H9 (cell line): ENCODE data around the gene ATG101. TPM values are rescaled to one million over a fixed set of nuclear protein-coding genes. Genes with fewer than 3 reads are reported as not detected.

Experiments used
- DNase-seq: peaks from one replicate; pipeline ENCODE4 v3.0.0-alpha.2; 2017
- H2AFZ ChIP-seq: one replicate; pipeline ENCODE4 v1.6.1; 2013; ENCODE audit warnings: mild to moderate bottlenecking, low read length, control low read depth, moderate library complexity
- H2AK5ac ChIP-seq: 2 replicates; pipeline ENCODE4 v1.6.1; 2013; ENCODE audit warnings: low read length, control low read depth, mixed read lengths; ENCODE audit not compliant: insufficient read length
- H2BK120ac ChIP-seq: one replicate; pipeline ENCODE4 v1.6.1; 2013; ENCODE audit warnings: low read depth, mild to moderate bottlenecking, low read length, control low read depth, inconsistent platforms; ENCODE audit not compliant: poor library complexity, severe bottlenecking
- H2BK12ac ChIP-seq: 2 replicates; pipeline ENCODE4 v1.6.1; 2013; ENCODE audit warnings: low read length, control low read depth, mixed read lengths, low read depth; ENCODE audit not compliant: insufficient read length
- H2BK15ac ChIP-seq: 2 replicates; pipeline ENCODE4 v1.6.1; 2013; ENCODE audit warnings: low read depth, low read length, control low read depth
- H2BK20ac ChIP-seq: one replicate; pipeline ENCODE4 v1.6.1; 2013; ENCODE audit warnings: low read depth, mild to moderate bottlenecking, low read length, control low read depth, inconsistent platforms; ENCODE audit not compliant: poor library complexity, severe bottlenecking
- H2BK5ac ChIP-seq: 2 replicates; pipeline ENCODE4 v1.6.1; 2013; ENCODE audit warnings: low read length, control low read depth, mixed read lengths; ENCODE audit not compliant: insufficient read length
- H3K14ac ChIP-seq: 2 replicates; pipeline ENCODE4 v1.6.1; 2013; ENCODE audit warnings: low read length, control low read depth; ENCODE audit not compliant: insufficient read depth
- H3K18ac ChIP-seq: 2 replicates; pipeline ENCODE4 v1.6.1; 2013; ENCODE audit warnings: low read depth, mild to moderate bottlenecking, mixed read lengths, low read length, control low read depth; ENCODE audit not compliant: insufficient read length
- H3K23ac ChIP-seq: 2 replicates; pipeline ENCODE4 v1.6.1; 2013; ENCODE audit warnings: low read length, control low read depth, mixed read lengths, low read depth; ENCODE audit not compliant: insufficient read length
- H3K23me2 ChIP-seq: 2 replicates; pipeline ENCODE4 v1.6.1; 2013; ENCODE audit warnings: low read depth, mild to moderate bottlenecking, mixed read lengths, low read length, control low read depth; ENCODE audit not compliant: insufficient read length, poor library complexity, severe bottlenecking
- H3K27ac ChIP-seq: 2 replicates; pipeline ENCODE4 v1.5.1; 2013; ENCODE audit warnings: low read length, control low read depth, mixed read lengths, low read depth; ENCODE audit not compliant: insufficient read length
- H3K27me3 ChIP-seq: 2 replicates; pipeline ENCODE4 v1.6.1; 2013; ENCODE audit warnings: low read length, control low read depth, inconsistent platforms; ENCODE audit not compliant: insufficient read depth
- H3K4ac ChIP-seq: 2 replicates; pipeline ENCODE4 v1.6.1; 2013; ENCODE audit warnings: low read depth, mild to moderate bottlenecking, control low read depth, inconsistent platforms, low read length, moderate library complexity
- H3K4me1 ChIP-seq: 2 replicates; pipeline ENCODE4 v1.6.1; 2013; ENCODE audit warnings: low read length, control low read depth, inconsistent platforms; ENCODE audit not compliant: insufficient read depth
- H3K4me2 ChIP-seq: 2 replicates; pipeline ENCODE4 v1.6.1; 2013; ENCODE audit warnings: low read length, control low read depth, mixed read lengths; ENCODE audit not compliant: insufficient read length, insufficient read depth
- H3K56ac ChIP-seq: 2 replicates; pipeline ENCODE4 v1.6.1; 2013; ENCODE audit warnings: low read depth, mild to moderate bottlenecking, mixed read lengths, low read length, control low read depth; ENCODE audit not compliant: insufficient read length
- H3K79me1 ChIP-seq: 2 replicates; pipeline ENCODE4 v1.6.1; 2013; ENCODE audit warnings: low read depth, mild to moderate bottlenecking, moderate library complexity, low read length, control low read depth, inconsistent platforms; ENCODE audit not compliant: insufficient read depth, poor library complexity, severe bottlenecking
- H3K79me2 ChIP-seq: 2 replicates; pipeline ENCODE4 v1.6.1; 2013; ENCODE audit warnings: low read length, control low read depth, inconsistent platforms; ENCODE audit not compliant: insufficient read depth
- H3K9ac ChIP-seq: 2 replicates; pipeline ENCODE4 v1.6.1; 2013; ENCODE audit warnings: low read length, control low read depth, mixed read lengths; ENCODE audit not compliant: insufficient read length; ENCODE audit errors: extremely low read depth
- H3K9me3 ChIP-seq: one replicate; pipeline ENCODE4 v1.6.1; 2013; ENCODE audit warnings: low read depth, low read length, inconsistent platforms; ENCODE audit not compliant: control insufficient read depth
- H3T11ph ChIP-seq: one replicate; pipeline ENCODE4 v1.6.1; 2013; ENCODE audit warnings: mild to moderate bottlenecking, low read length, control low read depth, inconsistent platforms
- H4K20me1 ChIP-seq: one replicate; pipeline ENCODE4 v1.6.1; 2013; ENCODE audit not compliant: control insufficient read depth, insufficient read length, insufficient read depth
- H4K5ac ChIP-seq: 2 replicates; pipeline ENCODE4 v1.6.1; 2013; ENCODE audit warnings: low read depth, mild to moderate bottlenecking, mixed read lengths, low read length, control low read depth; ENCODE audit not compliant: insufficient read length
- H4K8ac ChIP-seq: replicated peaks from 2 replicates; pipeline ENCODE4 v1.6.1; 2013; ENCODE audit warnings: low read length, control low read depth, mixed read lengths, low read depth; ENCODE audit not compliant: insufficient read length
- H4K91ac ChIP-seq: 2 replicates; pipeline ENCODE4 v1.6.1; 2013; ENCODE audit warnings: low read depth, mild to moderate bottlenecking, moderate library complexity, mixed read lengths, low read length, control low read depth; ENCODE audit not compliant: insufficient read length
- H3K27ac Mint-ChIP-seq, 3 experiments: 2 replicates in 2 of 3; 3 replicates in 1 of 3; pipeline ENCODE4 v1.8.0; 2020 to 2021; ENCODE audit warnings: mixed read lengths in 3 of 3, mild to moderate bottlenecking in 1 of 3, moderate library complexity in 1 of 3
- H3K27me3 Mint-ChIP-seq: 2 replicates; pipeline ENCODE4 v1.8.0; 2021; ENCODE audit warnings: low read depth, mild to moderate bottlenecking, moderate library complexity, mixed read lengths
- H3K36me3 Mint-ChIP-seq, 3 experiments: 2 replicates in 2 of 3; 3 replicates in 1 of 3; pipeline ENCODE4 v1.8.0; 2020 to 2021; ENCODE audit warnings: low read depth in 3 of 3, mixed read lengths in 3 of 3; ENCODE audit not compliant: insufficient read depth in 1 of 3
- H3K4me1 Mint-ChIP-seq, 2 experiments: 2 replicates each; pipeline ENCODE4 v1.8.0; 2020; ENCODE audit warnings: mixed read lengths in 2 of 2
- H3K4me3 Mint-ChIP-seq, 2 experiments: 2 replicates in 1 of 2; 3 replicates in 1 of 2; pipeline ENCODE4 v1.8.0; 2020 to 2021; ENCODE audit warnings: mild to moderate bottlenecking in 2 of 2, mixed read lengths in 2 of 2, moderate library complexity in 1 of 2
- H3K9me3 Mint-ChIP-seq, 2 experiments: 2 replicates in 1 of 2; 3 replicates in 1 of 2; pipeline ENCODE4 v1.8.0; 2020; ENCODE audit warnings: mild to moderate bottlenecking in 2 of 2, mixed read lengths in 2 of 2, moderate library complexity in 1 of 2
- WGBS: extraction: QIAGEN DNeasy Blood & Tissue Kit; methylation state at CpG from one replicate; pipeline ENCODE4 v1.1.7; 2013; ENCODE audit warnings: missing lambda C conversion rate, low lambda C conversion rate, mixed read lengths; ENCODE audit not compliant: insufficient read length; ENCODE audit errors: extremely low coverage; 5-methylcytosine and 5-hydroxymethylcytosine counted together
- total RNA-seq: library from RNA; stranded (reverse); gene quantifications from 2 replicates; pipeline ENCODE4 v1.2.1, GENCODE V29; 2021
- TF ChIP-seq, protein P1 (sequence below): fragments of 200-600 bp; sonication (generic); conservative IDR thresholded peaks from 3 replicates; pipeline ENCODE4 v1.8.0; 2021; ENCODE audit warnings: antibody characterized with exemption, mild to moderate bottlenecking

Gene ATG101
- total RNA-seq, 1 experiment from 2014 or later, result 58.3 TPM

DNA sequence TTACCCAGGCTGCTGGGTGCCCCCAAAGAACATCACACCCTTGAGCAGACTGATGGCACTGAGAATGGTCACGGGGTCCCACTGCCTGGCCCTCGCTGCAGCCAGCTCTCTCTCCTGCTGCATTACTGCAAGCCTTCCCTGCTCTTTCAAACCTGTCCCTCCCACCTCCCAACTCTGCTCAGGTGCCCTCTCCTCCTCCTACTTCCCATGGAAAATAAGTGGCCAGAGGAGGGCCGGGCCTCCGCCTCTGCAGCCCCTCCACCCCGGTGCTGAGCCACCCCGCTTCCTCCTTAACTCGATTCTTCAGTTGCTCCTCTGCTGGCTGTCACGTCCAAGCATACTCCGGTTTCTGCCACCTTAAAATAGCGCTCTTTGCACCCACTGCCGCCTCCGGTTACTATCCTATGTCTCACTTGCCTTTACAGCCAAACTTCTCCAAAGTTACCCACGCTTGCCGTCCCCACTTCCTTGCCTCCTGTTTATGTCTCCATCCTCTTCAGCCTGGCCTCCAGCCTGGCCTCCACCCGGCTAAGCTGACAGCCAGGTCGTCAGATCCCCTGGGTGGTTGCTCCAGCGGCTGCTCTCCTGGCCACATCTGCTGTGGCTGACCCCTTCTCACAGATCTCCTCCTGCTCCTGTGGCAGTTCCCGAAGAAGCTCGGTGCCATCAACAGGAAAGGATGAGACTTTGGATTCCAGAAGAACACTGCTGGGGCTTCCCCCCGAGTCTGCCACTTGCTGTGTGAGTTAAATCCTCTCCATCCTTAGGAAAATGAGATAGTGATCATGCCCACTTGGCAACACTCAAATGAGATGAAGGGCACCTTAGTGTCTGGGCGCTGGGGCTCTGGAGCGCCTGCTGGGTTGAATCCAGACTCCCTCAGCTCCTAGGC is 17.4 kb downstream of the ATG101 start:
- TF ChIP-seq, protein P1, sequence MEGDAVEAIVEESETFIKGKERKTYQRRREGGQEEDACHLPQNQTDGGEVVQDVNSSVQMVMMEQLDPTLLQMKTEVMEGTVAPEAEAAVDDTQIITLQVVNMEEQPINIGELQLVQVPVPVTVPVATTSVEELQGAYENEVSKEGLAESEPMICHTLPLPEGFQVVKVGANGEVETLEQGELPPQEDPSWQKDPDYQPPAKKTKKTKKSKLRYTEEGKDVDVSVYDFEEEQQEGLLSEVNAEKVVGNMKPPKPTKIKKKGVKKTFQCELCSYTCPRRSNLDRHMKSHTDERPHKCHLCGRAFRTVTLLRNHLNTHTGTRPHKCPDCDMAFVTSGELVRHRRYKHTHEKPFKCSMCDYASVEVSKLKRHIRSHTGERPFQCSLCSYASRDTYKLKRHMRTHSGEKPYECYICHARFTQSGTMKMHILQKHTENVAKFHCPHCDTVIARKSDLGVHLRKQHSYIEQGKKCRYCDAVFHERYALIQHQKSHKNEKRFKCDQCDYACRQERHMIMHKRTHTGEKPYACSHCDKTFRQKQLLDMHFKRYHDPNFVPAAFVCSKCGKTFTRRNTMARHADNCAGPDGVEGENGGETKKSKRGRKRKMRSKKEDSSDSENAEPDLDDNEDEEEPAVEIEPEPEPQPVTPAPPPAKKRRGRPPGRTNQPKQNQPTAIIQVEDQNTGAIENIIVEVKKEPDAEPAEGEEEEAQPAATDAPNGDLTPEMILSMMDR, result no peak
- Mint-ChIP-seq H3K4me3 (no peak overlapping the region; a peak in 1 of 5 replicates), H3K27me3 (peaks cover 20% of the 10 kb centered on the region), H3K27ac (no peak overlapping the region; a peak in 1 of 7 replicates), H3K9me3 (no peaks in the 10 kb centered on the region), H3K4me1 (peaks cover 20 to 32% of the 10 kb centered on the region in 2 experiments), H3K36me3 (no peaks in the 10 kb centered on the region)
- Histone ChIP-seq H3K4me1 (no peaks in the 10 kb centered on the region; the same call in 1 of the 2 replicates), H3K56ac (no peak overlapping the region), H3K23ac (no peak overlapping the region), H3T11ph (no peak overlapping the region), H2BK5ac (no peak overlapping the region), H3K79me1 (no peaks in the 10 kb centered on the region), H3K79me2 (no peaks in the 10 kb centered on the region), H2BK15ac (no peak overlapping the region), H3K27me3 (no peaks in the 10 kb centered on the region), H2BK12ac (no peak overlapping the region), H3K14ac (no peak overlapping the region), H3K9ac (no peak overlapping the region), H4K91ac (no peak overlapping the region), H3K23me2 (no peaks in the 10 kb centered on the region), H3K4me2 (no peak overlapping the region), H3K18ac (no peak overlapping the region), H3K4ac (no peak overlapping the region), H4K20me1 (no peaks in the 10 kb centered on the region), H4K5ac (no peak overlapping the region), H3K27ac (no peak overlapping the region), H4K8ac (no peak overlapping the region), H3K9me3 (no peaks in the 10 kb centered on the region), H2BK120ac (no peak overlapping the region), H2AFZ (no peak overlapping the region), H2AK5ac (no peak overlapping the region), H2BK20ac (no peak overlapping the region)
- no CpG with 5 or more reads among the region's 22 CpGs for WGBS
- no peak for DNase-seq
